SK-N-SH (cell line): ENCODE results near the gene DIRAS2.

Experiments
- CTCF ChIP-seq: fragments of 200-600 bp; sonication (generic); IDR thresholded peaks from 2 replicates; pipeline ENCODE4 v1.6.1; 2017; ENCODE audit warnings: antibody characterized with exemption, mild to moderate bottlenecking, moderate library complexity
- EP300 ChIP-seq, 2 experiments: IDR thresholded peaks; 2 replicates each; pipeline versions ENCODE4 v1.4.0 to v1.6.1; 2012; ENCODE audit warnings: borderline replicate concordance in 1 of 2, low read depth in 1 of 2, low read length in 1 of 2

GRCh38 chr9:90632647-90633207 lies 9.9 kb downstream of the DIRAS2 start:
- TF ChIP-seq EP300 (IDR thresholded peaks at IDR 0.05; ENCODE audit: borderline replicate concordance in 1 of 2, low read depth in 1 of 2, low read length in 1 of 2) (no peak), CTCF (no peak)
